NCI-H1417 treated with DMSO at 0.1 percent for 48 hours (cell line): ENCODE data around the gene HGF.

Experiments
- DNase-seq: peaks from one replicate; lab custom pipeline; 2025; lab: John Stamatoyannopoulos, UW

The HGF gene

GRCh38 chr7:81719865-81720264, 50.0 kb downstream of the HGF start:
- no peak for DNase-seq

- peak; percentile 19 for DNase-seq
Measured at GRCh38 chr7:81715984-81716588, 53.8 kb downstream of the HGF start.

GRCh38 chr7:81714306-81714705, 55.5 kb downstream of the HGF start:
- DNase-seq: no peak

- DNase-seq: no peak
Measured at GRCh38 chr7:81710751-81711150, 59.1 kb downstream of the HGF start.

- DNase-seq: no peak
Measured at GRCh38 chr7:81709836-81710235, 60.0 kb downstream of the HGF start.

- no peak for DNase-seq
Measured at GRCh38 chr7:81707966-81708365, 61.9 kb downstream of the HGF start.

GRCh38 chr7:81707196-81707595, 62.7 kb downstream of the HGF start:
- DNase-seq: no peak

GRCh38 chr7:81705206-81705605, 64.6 kb downstream of the HGF start:
- no peak for DNase-seq

- no peak for DNase-seq
Measured at GRCh38 chr7:81704595-81704994, 65.3 kb downstream of the HGF start.

GRCh38 chr7:81698965-81699364, 70.9 kb downstream of the HGF start:
- no peak for DNase-seq

- DNase-seq: no peak
Measured at GRCh38 chr7:81694711-81695110, 75.1 kb downstream of the HGF start.

GRCh38 chr7:81693894-81694293, 76.0 kb downstream of the HGF start:
- DNase-seq: no peak

- DNase-seq: no peak
Measured at GRCh38 chr7:81693080-81693479, 76.8 kb downstream of the HGF start.

- DNase-seq: no peak
Measured at GRCh38 chr7:81692146-81692905, 77.5 kb downstream of the HGF start.

GRCh38 chr7:81691199-81691821, 78.5 kb downstream of the HGF start:
- DNase-seq: no peak

- no peak for DNase-seq
Measured at GRCh38 chr7:81690688-81691087, 79.2 kb downstream of the HGF start.

- DNase-seq: no peak
Measured at GRCh38 chr7:81690251-81690650, 79.6 kb downstream of the HGF start.

GRCh38 chr7:81688622-81689411, 81.0 kb downstream of the HGF start:
- no peak for DNase-seq

GRCh38 chr7:81687062-81687461, 82.8 kb downstream of the HGF start:
- DNase-seq: no peak

- DNase-seq: no peak
Measured at GRCh38 chr7:81685270-81685868, 84.5 kb downstream of the HGF start.

GRCh38 chr7:81684514-81685269, 85.2 kb downstream of the HGF start:
- DNase-seq: peak; percentile 26
